Head of caudate nucleus (tissue), 42 donors: ENCODE measurements around the gene ZSCAN1.

Source experiments
- DNase-seq, 42 donors: peaks; one replicate each; pipeline versions ENCODE4 v3.0.0 to v3.0.0-alpha.2; 2020 to 2021; ENCODE audit warnings: mixed read lengths in 7 of 42
- intact Hi-C: fragments of 100-400 bp; cut with DNase I; formaldehyde crosslinking; loops from one replicate; pipeline ENCODE4 v1.15.0; 2022

The ZSCAN1 gene

DNA sequence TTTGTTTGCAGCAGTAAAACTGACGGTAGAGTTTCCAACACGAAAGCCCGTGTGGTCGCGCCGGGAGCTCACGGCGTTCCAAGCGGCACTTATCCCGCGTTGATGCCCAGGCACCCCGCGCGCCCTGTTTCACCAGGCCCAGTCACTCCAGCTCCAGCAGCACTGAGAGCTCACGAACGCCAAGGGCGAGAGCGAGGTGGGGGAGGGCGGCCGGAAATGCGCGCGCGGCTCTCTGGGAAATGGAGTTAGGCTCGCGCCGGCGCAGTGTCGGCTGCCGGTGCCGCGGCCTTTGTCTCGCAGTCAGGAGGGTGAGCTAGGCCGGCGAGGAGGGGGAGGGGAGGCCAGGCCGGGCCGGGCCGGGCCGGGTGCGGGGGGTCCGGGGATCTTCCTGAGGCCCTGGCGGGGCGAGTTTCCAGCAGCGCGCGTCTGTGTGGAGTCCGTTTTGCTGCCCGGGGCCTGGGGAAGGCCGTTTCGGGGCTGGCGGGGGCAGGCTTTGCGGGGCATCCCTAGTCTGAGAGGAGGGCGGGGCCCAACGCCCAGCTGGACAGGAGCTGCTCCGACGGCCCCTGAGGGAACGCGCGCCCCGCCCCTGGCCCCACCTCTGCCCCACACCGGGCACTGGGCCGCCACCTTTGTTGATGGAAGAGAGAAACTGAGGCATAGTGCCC, 25.3 kb downstream of the ZSCAN1 start, which contains the start of gene ZNF135:
Gene ZNF135, plus strand, starts transcription at position 280 of the 668 bp plus-strand sequence. CDS start 721 bp downstream, outside the sequence.
- peak; percentile 75 to 94 (median 87) for DNase-seq
- intact Hi-C loops, result loop anchor here (5.0 kb wide), 1 partner anchor 57 kb away; the partner anchor contains the start of gene ZNF606

DNA sequence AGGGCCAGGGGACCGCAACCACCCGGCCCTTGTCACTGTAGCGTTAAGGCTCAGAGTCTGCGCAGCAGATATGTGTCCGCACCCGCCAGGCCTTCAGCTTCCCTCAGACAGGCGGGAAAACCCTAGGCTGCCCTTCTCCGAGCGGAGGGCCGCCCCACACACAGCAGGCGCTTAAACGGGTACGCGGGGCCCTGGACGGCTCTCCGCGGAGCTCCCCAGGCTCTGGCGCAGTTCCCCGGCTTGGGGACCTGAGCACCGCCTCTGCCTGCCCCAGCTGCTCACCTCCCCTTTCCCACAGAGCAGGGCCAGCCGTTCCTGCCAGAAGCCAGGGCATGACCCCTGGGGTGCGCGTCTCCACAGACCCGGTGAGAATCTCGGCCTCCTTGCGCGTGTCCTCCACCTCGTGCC, 25.9 kb downstream of the ZSCAN1 start:
- intact Hi-C loops, result loop anchor here (5.0 kb wide), 1 partner anchor 57 kb away; the partner anchor contains the start of gene ZNF606
- peak in 6 of 42 donors; percentile 8 to 23 (median 16) for DNase-seq

GRCh38 chr19:58060231-58060630, 26.4 kb downstream of the ZSCAN1 start:
- intact Hi-C loops, result no loop called here
- DNase-seq, result peak in 1 of 42 donors; percentile 45

GRCh38 chr19:58063712-58064111, 29.9 kb downstream of the ZSCAN1 start:
- DNase-seq, result no peak
- intact Hi-C loops, result no loop called here

DNA sequence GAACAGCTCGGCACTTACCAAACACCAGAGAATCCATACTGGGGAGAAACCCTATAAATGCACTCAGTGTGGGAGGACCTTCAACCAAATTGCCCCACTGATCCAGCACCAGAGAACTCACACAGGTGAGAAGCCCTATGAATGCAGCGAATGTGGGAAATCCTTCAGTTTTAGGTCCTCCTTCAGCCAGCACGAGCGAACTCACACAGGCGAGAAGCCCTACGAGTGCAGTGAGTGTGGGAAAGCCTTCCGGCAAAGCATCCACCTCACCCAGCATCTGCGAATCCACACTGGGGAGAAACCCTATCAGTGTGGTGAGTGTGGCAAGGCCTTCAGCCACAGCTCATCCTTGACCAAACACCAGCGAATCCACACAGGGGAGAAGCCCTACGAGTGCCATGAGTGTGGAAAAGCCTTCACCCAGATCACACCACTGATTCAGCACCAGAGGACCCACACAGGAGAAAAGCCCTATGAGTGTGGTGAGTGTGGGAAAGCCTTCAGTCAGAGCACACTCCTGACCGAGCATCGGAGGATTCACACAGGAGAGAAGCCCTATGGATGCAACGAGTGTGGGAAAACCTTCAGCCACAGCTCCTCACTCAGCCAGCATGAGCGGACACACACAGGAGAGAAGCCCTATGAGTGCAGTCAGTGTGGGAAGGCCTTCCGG, 33.6 kb downstream of the ZSCAN1 start:
- intact Hi-C loops, result no loop called here
- no peak for DNase-seq

- DNase-seq, result peak in 14 of 42 donors; percentile 19 to 86 (median 38)
- intact Hi-C loops, result no loop called here
Observed at GRCh38 chr19:58079792-58080191, 46.0 kb downstream of the ZSCAN1 start.

DNA sequence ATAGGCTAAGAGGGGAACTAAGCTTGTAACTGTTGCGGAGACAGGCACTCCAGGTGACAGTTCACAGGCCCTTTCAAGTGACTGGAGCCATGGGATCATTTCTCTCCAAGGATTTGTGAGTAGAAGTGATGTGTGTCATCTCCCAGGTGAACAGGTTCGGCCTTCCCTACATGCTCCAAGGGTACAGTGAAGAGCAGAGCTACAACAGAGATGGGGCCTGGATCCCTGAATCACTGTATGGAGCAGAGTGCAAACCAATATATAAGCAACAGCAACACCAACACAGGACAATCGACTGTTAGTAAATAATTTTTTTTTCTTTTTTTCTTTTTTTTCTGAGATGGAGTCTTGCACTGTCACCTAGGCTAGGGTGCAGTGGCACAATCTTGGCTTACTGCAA, 49.2 kb downstream of the ZSCAN1 start:
- intact Hi-C loops, result no loop called here
- no peak for DNase-seq

DNA sequence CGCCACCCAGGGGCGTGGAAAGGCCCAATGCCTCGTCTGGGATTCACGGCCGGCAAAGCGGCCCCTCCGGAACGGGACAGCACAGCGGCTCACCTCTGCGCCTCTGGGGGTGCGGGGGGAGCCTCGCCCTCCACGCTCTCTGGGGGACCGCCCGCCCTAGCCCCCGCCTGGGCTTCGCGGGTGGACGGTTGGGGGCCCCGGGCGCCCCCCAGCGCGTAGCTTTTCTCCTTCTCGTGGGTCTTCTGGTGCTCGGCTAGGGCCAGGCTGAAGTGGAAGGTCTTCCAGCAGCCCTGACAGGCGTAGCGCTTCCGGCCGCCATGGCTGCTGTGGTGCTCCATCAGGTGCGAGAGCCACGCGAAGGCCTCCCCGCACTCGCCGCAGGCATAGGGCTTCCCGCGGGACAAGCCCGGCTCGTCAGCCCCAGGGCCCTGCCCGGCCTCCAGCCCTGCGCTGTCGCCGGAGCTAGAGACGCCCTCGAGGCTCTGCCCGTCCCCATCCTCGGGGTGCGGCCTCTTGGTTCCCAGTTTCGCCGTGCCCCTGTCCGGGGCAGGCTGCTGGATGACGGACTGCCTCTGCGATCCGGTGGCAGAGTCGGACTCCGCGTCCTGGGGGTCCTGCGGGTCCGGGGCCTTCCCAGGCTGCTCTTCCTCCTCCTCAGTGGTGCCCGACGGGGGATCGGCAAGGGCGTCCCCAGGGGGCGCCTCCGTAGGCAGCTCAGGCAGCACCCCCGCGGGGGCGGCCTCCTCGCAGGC, 50.9 kb downstream of the ZSCAN1 start:
- no peak for DNase-seq
- intact Hi-C loops, result no loop called here

- intact Hi-C loops, result no loop called here
- peak in 1 of 42 donors; percentile 28 for DNase-seq
Observed at GRCh38 chr19:58085348-58085875, 51.6 kb downstream of the ZSCAN1 start.

GRCh38 chr19:58086825-58087710, 53.2 kb downstream of the ZSCAN1 start:
- no peak for DNase-seq
- intact Hi-C loops, result no loop called here

DNA sequence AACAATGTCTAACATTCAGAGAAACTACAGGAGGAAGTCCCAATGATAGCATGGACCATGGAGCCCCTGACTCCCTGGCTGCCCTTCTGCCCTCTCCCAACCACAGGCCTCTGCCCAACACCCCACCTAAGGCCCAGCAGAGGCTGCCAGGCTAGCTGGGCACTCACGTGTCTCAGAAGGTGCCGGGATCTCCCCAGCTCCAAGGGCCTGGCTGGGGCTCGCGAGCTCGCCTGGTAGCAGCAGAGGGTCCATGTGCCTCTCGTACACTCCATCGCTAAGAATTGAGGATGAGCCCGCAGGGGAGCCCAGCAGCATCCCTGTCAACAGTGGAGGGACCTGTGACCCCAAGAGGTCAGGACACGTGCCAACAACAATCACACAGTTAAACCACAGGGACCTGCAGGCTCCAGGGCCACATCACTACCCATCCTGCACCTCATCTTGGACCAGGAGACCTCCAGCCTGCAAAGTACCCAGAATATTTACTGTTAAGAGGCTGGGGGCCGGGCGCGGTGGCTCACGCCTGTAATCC, 54.8 kb downstream of the ZSCAN1 start:
- no peak for DNase-seq
- intact Hi-C loops, result no loop called here

GRCh38 chr19:58089846-58090245, 56.0 kb downstream of the ZSCAN1 start:
- intact Hi-C loops, result loop anchor here (10.0 kb wide), 1 partner anchor 65 kb away; the partner anchor contains the start of gene ZNF329
- no peak for DNase-seq

GRCh38 chr19:58091251-58091995, 57.6 kb downstream of the ZSCAN1 start:
- intact Hi-C loops, result loop anchor here (10.0 kb wide), 1 partner anchor 63 kb away; the partner anchor contains the start of gene ZNF329
- no peak for DNase-seq

DNA sequence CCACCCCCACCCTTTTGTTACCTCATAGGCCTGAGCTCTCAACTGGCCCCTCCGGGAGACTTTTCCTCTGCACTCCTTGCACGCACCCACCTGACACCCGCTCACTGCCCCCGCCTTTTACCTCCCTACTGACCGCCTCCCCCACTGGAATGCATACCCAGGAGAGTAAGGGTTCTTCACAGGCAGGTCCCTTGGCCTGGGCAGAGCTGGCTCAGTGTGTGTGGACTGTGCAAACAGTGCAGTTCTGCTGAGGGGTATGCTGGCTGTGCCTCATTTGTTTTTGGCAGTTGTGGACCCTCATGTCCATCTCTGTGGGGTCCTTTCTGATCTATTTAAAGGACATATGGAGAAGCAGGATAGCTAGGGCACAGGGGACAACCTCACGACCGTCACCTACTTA, 59.2 kb downstream of the ZSCAN1 start:
- intact Hi-C loops, result loop anchor here (10.0 kb wide), 1 partner anchor 62 kb away; the partner anchor contains the start of gene ZNF329
- no peak for DNase-seq

- DNase-seq, result no peak
- intact Hi-C loops, result loop anchor here (10.0 kb wide), 1 partner anchor 59 kb away; the partner anchor contains the start of gene ZNF329
Observed at GRCh38 chr19:58095328-58095727, 61.5 kb downstream of the ZSCAN1 start.

GRCh38 chr19:58096884-58097283, 63.1 kb downstream of the ZSCAN1 start:
- intact Hi-C loops, result loop anchor here (10.0 kb wide), 1 partner anchor 58 kb away; the partner anchor contains the start of gene ZNF329
- DNase-seq, result no peak

GRCh38 chr19:58097349-58097748, 63.5 kb downstream of the ZSCAN1 start:
- no peak for DNase-seq
- intact Hi-C loops, result loop anchor here (10.0 kb wide), 1 partner anchor 57 kb away; the partner anchor contains the start of gene ZNF329
